Measurements from ENCODE around the gene DNAJB1. TPM values are rescaled to one million over a fixed set of nuclear protein-coding genes. Genes with fewer than 3 reads are reported as not detected.

DNAJB1 gene
- total and polyA plus RNA-seq, 7 donors = 44.6 to 118 (median 69.3) TPM

GRCh38 chr19:14520543-14520942 lies 2.3 kb upstream of the DNAJB1 start:
- Histone ChIP-seq H3K4me3 (no peak overlapping the region), H3K27me3 (no peaks in the 10 kb centered on the region), H3K4me1 (peaks cover 0 to 27% (median 22%) of the 10 kb centered on the region in 4 donors), H3K9me3 (no peaks in the 10 kb centered on the region), H3K27ac (no peak overlapping the region), H3K36me3 (peaks cover 4 to 10% (median 10%) of the 10 kb centered on the region in 4 donors)
- intact Hi-C loops (cut with DNase I) = no loop called here
- no peak for DNase-seq
- 93 to 95% methylated on average over 4 of the region's 4 CpGs for WGBS, 2 donors
- no peak for TF ChIP-seq POLR2A (IDR thresholded peaks at IDR 0.05)
- TF ChIP-seq CTCF (IDR thresholded peaks at IDR 0.05) = no peak

DNA sequence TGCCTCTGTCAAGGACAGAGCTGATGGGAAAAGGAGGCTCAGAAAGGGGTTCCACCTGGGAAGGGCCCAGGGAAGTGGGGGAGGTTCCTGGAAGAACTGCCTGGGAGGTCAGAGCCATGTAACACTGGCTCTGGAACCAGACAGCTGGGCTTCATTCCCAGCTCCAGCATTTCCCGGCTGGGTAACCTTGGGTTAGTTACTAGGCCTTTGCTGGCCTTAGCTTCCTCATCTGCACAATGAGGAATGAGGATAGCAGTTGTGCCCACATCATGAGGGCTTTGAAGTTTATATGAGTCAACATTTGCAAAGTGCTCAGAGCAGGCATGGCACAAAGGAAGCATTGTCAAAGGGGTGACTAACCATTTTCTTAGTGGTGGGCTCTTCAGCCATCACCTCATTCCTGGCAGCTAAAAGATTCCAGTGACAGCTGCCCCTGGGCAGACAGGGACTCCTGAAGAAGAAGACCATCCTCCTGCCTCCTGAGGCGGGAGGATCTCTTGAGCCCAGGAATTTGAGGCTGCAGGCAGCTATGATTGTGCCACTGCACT lies 1.7 kb upstream of the DNAJB1 start:
- Histone ChIP-seq H3K4me1 (peaks cover 0 to 33% (median 28%) of the 10 kb centered on the region in 4 donors), H3K36me3 (peaks cover 9 to 16% (median 15%) of the 10 kb centered on the region in 4 donors), H3K27ac (peak overlapping the region; percentile 99 to 100 (median 100)), H3K27me3 (no peaks in the 10 kb centered on the region), H3K9me3 (no peaks in the 10 kb centered on the region), H3K4me3 (no peak overlapping the region)
- TF ChIP-seq POLR2AphosphoS5 (IDR thresholded peaks at IDR 0.05) = no peak
- 43 to 63% methylated on average over 2 of the region's 2 CpGs for WGBS, 2 donors
- no peak for DNase-seq
- intact Hi-C loops (cut with DNase I) = no loop called here

DNA sequence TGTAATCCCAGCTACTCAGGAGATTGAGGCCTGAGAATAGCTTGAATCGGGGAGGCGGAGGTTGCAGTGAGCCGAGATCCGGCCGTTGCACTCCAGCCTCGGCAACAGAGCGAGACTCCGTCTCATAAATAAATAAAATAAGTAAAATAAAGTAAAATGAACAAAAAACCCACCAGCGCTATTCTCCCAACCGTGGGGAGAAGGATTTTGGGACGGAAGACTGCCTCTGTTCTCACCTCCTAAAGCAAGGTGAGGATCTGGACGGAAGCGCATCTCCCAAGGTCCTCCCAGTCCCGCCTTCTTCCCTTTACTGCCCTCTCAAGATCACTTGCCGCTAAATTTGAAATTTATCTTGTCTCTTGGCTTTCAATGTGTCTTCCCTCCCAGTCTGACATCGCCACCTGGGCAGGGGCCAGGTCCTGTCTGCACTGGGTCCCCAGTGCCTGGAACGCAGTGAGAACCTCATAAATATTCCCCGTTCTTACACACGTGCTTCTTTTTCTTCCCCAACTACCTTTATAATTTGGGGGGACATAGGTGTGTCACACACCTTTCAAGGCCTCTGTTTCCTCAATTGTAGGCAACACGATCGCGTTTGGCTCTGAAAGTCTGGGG lies 1.2 kb upstream of the DNAJB1 start:
- Histone ChIP-seq H3K27me3 (no peaks in the 10 kb centered on the region), H3K27ac (peak overlapping the region; percentile 99 to 100 (median 100)), H3K4me1 (peaks cover 0 to 39% (median 32%) of the 10 kb centered on the region in 4 donors), H3K4me3 (peak overlapping the region in 2 of 4 donors; percentile 93 to 94), H3K36me3 (peaks cover 15 to 22% (median 20%) of the 10 kb centered on the region in 4 donors), H3K9me3 (no peaks in the 10 kb centered on the region)
- no peak for TF ChIP-seq CTCF (IDR thresholded peaks at IDR 0.05)
- DNase-seq = no peak
- intact Hi-C loops (cut with DNase I) = no loop called here
- 91 to 92% methylated on average over 22 of the region's 22 CpGs for WGBS, 2 donors

GRCh38 chr19:14517446-14517839 lies 754 bp downstream of the DNAJB1 start:
- TF ChIP-seq CTCF (IDR thresholded peaks at IDR 0.05) (no peak), EP300 (IDR thresholded peaks at IDR 0.05) (no peak), POLR2A (IDR thresholded peaks at IDR 0.05) (no peak), POLR2AphosphoS5 (IDR thresholded peaks at IDR 0.05) (no peak)
- 1% methylated on average over 32 of the region's 32 CpGs for WGBS, 2 donors
- Histone ChIP-seq H3K4me3 (peak overlapping the region; percentile 93 to 98 (median 96)), H3K27ac (peak overlapping the region; percentile 99 to 100 (median 100)), H3K36me3 (peaks cover 17 to 32% (median 29%) of the 10 kb centered on the region in 4 donors), H3K9me3 (no peaks in the 10 kb centered on the region), H3K4me1 (peaks cover 0 to 42% (median 32%) of the 10 kb centered on the region in 4 donors), H3K27me3 (no peaks in the 10 kb centered on the region)
- no peak for DNase-seq
- intact Hi-C loops (cut with DNase I) = no loop called here

DNA sequence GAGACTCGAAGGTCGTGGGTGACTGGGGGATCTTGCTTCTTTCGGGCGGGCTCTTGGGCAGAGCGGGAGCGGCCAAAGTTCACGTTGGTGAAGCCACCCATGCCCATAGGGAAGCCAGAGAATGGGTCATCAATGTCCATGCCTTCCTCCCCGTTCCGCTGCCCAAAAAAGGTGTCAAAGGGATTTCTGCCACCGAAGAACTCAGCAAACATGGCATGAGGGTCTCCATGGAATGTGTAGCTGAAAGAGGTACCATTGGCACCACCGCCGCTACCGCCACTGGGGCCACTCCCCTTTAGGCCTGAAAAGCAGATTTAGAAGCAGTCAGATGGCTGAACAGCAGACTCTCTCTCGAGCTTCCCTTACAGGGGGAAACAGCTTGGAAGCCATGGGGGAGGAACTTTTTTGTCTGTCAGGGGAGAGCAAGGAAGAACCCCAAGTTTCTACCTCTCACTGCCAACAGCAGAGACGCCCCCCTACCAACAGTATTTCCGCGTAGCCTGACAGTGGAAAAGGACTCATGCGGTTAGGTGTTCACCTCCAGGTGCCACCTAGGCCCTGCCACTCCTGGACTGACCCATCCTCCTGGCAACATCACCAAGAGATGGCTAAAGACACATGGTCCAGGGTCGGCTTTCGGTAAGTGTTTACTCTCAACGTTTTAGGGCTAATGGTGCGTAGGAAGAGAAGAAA lies 1.3 kb downstream of the DNAJB1 start:
- no peak for DNase-seq
- Histone ChIP-seq H3K27me3 (no peaks in the 10 kb centered on the region), H3K36me3 (peaks cover 17 to 32% (median 29%) of the 10 kb centered on the region in 4 donors), H3K4me3 (peak overlapping the region; percentile 93 to 98 (median 96)), H3K27ac (peak overlapping the region; percentile 99 to 100 (median 100)), H3K9me3 (no peaks in the 10 kb centered on the region), H3K4me1 (peaks cover 0 to 42% (median 32%) of the 10 kb centered on the region in 4 donors)
- no peak for TF ChIP-seq EP300 (IDR thresholded peaks at IDR 0.05)
- TF ChIP-seq POLR2AphosphoS5 (IDR thresholded peaks at IDR 0.05) = no peak
- TF ChIP-seq POLR2A (IDR thresholded peaks at IDR 0.05) = no peak
- TF ChIP-seq CTCF (IDR thresholded peaks at IDR 0.05) = no peak
- 4 to 26% methylated on average over 22 of the region's 22 CpGs for WGBS, 2 donors
- intact Hi-C loops (cut with DNase I) = no loop called here
